PFSK-1 (cell line): ENCODE measurements around the gene KCNE4.

Source experiments
- POLR2AphosphoS5 ChIP-seq: IDR thresholded peaks from 2 replicates; pipeline ENCODE4 v1.6.1; 2012; ENCODE audit warnings: low read depth, mild to moderate bottlenecking, control low read depth, low read length, moderate library complexity
- REST ChIP-seq, 2 experiments: IDR thresholded peaks; 2 replicates each; pipeline versions ENCODE4 v1.6.1 to v1.8.0; 2011 to 2012; ENCODE audit warnings: low read depth in 2 of 2, low read length in 2 of 2, control low read depth in 1 of 2, inconsistent platforms in 1 of 2, mild to moderate bottlenecking in 1 of 2, moderate library complexity in 1 of 2; ENCODE audit not compliant: insufficient read depth in 1 of 2
- SIN3A ChIP-seq: IDR thresholded peaks from 2 replicates; pipeline ENCODE4 v1.6.1; 2012; ENCODE audit warnings: mild to moderate bottlenecking, low read length, moderate library complexity, borderline replicate concordance; ENCODE audit not compliant: insufficient read depth

- TF ChIP-seq REST (IDR thresholded peaks at IDR 0.05; ENCODE audit: insufficient read depth in 1 of 2, low read depth in 2 of 2, low read length in 2 of 2) (no peak), POLR2AphosphoS5 (no peak), SIN3A (no peak)
Observed at GRCh38 chr2:223053484-223054192, 1.6 kb downstream of the KCNE4 start.
